ENCODE measurements around the gene PKNOX1.

The PKNOX1 gene

DNA sequence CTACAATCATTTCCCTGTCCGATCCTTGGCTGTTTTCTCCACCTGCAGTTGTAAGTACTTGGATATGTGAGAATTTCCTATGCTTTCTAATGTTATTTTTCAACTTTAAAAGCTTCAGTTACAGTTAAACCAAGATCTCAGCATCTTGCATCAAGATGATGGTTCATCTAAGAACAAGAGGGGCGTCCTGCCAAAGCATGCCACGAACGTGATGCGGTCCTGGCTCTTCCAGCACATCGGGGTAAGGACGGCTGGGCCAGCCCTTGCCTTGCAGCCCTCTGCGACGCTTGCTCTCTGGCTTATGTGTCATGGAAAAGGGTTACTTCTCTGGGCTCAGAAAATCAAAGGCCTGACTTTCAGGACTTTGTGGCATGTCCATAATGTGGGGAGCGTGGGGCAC, 46.8 kb downstream of the PKNOX1 start:
- 91 to 92% methylated on average over 9 to 10 of the region's 10 CpGs for WGBS, 2 experiments (ENCODE audit: insufficient coverage in 2 of 2)
- peaks cover 53% of the 10 kb centered on the region for H3K36me3 ChIP-seq (ENCODE audit: control insufficient read depth, insufficient read depth, low read length)
- H3K27ac ChIP-seq (ENCODE audit: low read depth, low read length, severe bottlenecking) = no peak overlapping the region
- no peak overlapping the region for H3K4me3 ChIP-seq (ENCODE audit: extremely low read depth, insufficient read depth, low read length, poor library complexity, severe bottlenecking)
- H3K9me3 ChIP-seq (ENCODE audit: control insufficient read depth, low read length) = no peaks in the 10 kb centered on the region
- no peaks in the 10 kb centered on the region for H3K4me1 ChIP-seq (ENCODE audit: control insufficient read depth, insufficient read depth, low read length, poor library complexity, severe bottlenecking)

DNA sequence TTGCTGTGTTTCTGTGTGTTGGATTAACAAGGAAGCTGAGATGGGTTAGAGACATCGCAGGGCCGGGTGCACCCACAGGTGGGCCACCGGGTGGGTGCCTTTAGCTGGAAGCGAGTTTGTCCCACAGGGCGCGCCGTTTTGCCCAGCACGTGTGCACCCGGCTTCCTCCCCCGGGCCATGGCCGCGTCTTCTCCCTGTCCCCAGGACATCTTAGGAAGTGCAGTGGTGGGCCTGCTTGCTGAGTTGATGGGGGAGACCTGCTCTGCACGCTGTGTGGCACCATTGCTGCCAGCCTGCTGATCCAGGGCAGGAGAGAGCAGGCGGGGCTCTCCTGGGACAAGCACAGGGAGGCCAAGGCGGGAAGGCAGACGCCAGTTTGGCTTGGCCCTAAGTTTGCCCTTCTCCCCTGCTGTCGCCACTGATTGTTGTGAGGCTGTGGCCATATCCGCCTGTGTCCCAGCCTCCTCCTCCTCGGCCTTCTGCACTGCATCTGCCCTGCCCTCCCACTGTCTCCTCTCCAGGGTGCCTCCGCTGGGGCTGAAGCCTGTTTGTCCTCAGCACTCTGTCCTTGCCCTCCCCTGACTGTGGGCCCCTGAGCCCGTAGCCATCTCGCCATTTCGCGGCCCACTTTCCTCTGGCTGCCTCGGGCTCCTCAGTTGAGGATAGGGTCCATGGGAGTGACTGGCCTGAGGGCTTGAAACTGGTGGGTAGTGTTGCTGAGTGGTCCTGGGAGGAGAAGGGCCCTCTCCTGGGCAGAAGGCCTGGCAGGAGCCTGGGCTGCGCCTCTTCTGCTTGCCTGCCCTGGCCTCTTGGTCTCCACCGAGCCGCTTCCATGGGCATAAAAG, 47.6 kb downstream of the PKNOX1 start:
- Histone ChIP-seq H3K36me3 (ENCODE audit: control insufficient read depth, insufficient read depth, low read length) (peaks cover 56% of the 10 kb centered on the region), H3K27ac (ENCODE audit: low read depth, low read length, severe bottlenecking) (no peak overlapping the region), H3K9me3 (ENCODE audit: control insufficient read depth, low read length) (no peaks in the 10 kb centered on the region), H3K4me3 (ENCODE audit: extremely low read depth, insufficient read depth, low read length, poor library complexity, severe bottlenecking) (no peak overlapping the region), H3K4me1 (ENCODE audit: control insufficient read depth, insufficient read depth, low read length, poor library complexity, severe bottlenecking) (no peaks in the 10 kb centered on the region)
- 92 to 93% methylated on average over 21 to 27 of the region's 28 CpGs for WGBS, 2 experiments (ENCODE audit: insufficient coverage in 2 of 2)

DNA sequence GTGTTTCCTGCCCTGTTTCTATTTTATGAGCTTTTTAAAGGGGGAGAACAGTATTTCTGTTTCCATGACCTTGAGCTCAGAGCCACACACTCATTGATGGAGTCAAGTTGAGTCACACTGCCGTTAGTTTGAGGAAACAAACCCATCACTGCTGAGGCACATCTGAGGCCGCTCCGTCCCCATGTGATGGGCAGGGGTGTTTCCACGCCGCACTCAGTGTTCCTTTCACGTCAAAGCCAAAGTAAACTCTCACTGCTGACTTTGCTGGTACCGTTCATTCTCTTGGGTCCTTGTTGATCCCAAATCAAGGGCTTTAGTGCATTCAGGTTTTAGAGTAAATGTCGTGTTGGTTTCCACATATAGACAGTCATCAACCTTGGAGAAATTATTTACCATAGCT, 48.8 kb downstream of the PKNOX1 start:
- 92 to 99% methylated on average over 7 of the region's 8 CpGs for WGBS, 2 experiments (ENCODE audit: insufficient coverage in 2 of 2)
- Histone ChIP-seq H3K4me3 (ENCODE audit: extremely low read depth, insufficient read depth, low read length, poor library complexity, severe bottlenecking) (no peak overlapping the region), H3K4me1 (ENCODE audit: control insufficient read depth, insufficient read depth, low read length, poor library complexity, severe bottlenecking) (no peaks in the 10 kb centered on the region), H3K27ac (ENCODE audit: low read depth, low read length, severe bottlenecking) (no peak overlapping the region), H3K9me3 (ENCODE audit: control insufficient read depth, low read length) (no peaks in the 10 kb centered on the region), H3K36me3 (ENCODE audit: control insufficient read depth, insufficient read depth, low read length) (peaks cover 52% of the 10 kb centered on the region)

DNA sequence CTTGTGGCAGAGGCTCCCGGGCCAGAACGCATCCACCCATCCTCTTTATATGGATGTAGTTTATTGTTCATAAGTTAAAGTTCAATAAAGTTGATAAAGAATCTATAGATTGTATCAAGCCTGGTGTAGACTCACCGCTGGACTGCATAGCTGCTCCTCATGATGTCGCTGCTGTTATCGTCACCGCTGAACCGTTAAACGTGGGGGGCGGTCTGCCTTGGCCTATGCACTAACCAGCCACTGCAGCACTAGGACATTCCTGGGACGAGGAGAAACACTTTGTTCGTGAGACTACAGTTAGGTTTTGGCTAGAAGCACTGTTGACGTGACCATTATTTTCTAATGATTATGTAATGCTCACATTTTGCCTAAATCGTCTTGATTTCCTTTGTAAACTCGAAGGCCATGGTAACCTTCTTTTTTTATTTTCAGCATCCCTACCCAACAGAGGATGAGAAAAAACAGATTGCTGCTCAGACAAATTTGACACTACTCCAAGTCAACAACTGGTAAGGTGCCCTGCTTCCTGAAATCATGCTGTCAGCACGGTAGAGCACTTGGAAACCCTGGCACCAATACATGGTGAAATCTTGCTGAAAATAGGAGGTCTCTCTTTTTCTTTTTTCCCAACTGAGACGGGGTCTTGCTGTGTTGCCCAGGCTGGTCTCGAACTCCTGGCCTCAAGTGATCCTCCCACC, 50.2 kb downstream of the PKNOX1 start:
- Histone ChIP-seq H3K27ac (ENCODE audit: low read depth, low read length, severe bottlenecking) (no peak overlapping the region), H3K36me3 (ENCODE audit: control insufficient read depth, insufficient read depth, low read length) (peaks cover 63% of the 10 kb centered on the region), H3K4me3 (ENCODE audit: extremely low read depth, insufficient read depth, low read length, poor library complexity, severe bottlenecking) (no peak overlapping the region), H3K4me1 (ENCODE audit: control insufficient read depth, insufficient read depth, low read length, poor library complexity, severe bottlenecking) (no peaks in the 10 kb centered on the region), H3K9me3 (ENCODE audit: control insufficient read depth, low read length) (no peaks in the 10 kb centered on the region)
- 92 to 95% methylated on average over 11 to 12 of the region's 17 CpGs for WGBS, 2 experiments (ENCODE audit: insufficient coverage in 2 of 2)

DNA sequence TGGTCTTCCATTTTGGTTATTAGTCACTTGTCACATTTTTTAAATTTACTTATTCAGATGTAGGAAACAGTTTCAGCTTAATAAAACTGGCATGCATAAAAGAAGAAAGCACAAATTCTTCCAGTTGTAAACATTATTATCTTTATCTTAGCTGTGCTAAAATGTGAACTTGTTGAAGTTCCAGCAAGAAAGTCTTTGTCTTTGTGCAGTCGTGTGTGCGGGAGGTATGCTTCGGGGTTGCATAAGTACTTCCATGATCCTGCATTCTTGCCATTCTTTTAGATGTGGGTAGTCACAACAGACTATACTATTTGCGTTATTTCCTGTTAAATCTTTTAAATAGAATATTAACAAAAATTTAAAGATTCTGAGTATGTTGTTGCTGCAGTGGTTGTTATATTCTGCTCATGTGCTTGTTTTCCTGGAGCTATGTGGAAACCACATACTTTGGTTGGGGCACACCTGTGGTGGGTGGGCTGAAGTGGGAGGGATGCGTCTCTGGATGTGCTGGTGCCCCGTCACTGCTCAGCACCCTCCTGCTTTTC, 51.3 kb downstream of the PKNOX1 start:
- H3K36me3 ChIP-seq (ENCODE audit: control insufficient read depth, insufficient read depth, low read length) = peaks cover 64% of the 10 kb centered on the region
- H3K4me3 ChIP-seq (ENCODE audit: extremely low read depth, insufficient read depth, low read length, poor library complexity, severe bottlenecking) = no peak overlapping the region
- peak overlapping the region; percentile 57 for H3K27ac ChIP-seq (ENCODE audit: low read depth, low read length, severe bottlenecking)
- WGBS, 2 experiments (ENCODE audit: insufficient coverage in 2 of 2) = no CpG with 5 or more reads among the region's 6 CpGs
- no peaks in the 10 kb centered on the region for H3K4me1 ChIP-seq (ENCODE audit: control insufficient read depth, insufficient read depth, low read length, poor library complexity, severe bottlenecking)
- no peaks in the 10 kb centered on the region for H3K9me3 ChIP-seq (ENCODE audit: control insufficient read depth, low read length)

DNA sequence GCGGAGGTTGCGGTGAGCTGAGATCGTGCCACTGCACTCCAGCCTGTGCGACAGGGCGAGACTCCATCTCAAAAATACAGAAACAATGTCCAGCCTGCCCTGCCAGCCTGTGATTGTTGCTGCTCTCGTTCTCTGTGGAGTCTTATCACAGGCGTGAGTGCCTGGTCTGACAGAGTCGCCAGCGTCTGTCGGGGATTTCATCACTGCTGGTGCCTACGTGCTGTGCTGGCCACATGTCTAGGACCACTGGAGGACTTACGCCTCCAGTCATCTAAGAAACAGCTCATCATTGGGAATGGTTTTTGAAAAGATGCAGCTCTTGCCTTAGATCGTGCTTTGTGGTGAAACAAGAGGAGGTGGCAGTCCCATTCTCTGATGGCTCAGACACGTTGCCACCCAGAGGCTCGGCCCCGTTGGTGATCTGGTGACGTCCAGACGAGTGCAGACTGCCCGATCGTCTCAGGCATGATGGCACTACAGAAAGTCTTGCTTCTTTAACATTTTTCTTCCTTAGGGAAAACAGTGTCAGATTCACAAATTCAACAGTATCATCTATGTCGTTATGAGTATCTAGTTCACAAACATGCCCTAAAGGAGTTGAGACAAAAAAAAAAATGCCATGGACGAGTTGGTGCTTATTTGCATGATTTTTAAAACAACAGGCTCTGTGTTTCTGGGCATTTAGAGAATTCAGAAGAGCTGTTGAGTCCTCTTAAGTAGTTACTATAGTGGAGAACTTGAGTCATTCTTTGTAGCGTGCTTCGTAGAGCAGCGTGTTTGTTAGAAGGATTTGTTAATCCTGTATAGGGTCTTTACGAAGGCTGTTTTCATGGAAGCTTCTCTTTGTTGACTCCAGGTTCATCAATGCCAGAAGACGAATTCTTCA, 53.7 kb downstream of the PKNOX1 start:
- H3K4me1 ChIP-seq (ENCODE audit: control insufficient read depth, insufficient read depth, low read length, poor library complexity, severe bottlenecking) = no peaks in the 10 kb centered on the region
- no peaks in the 10 kb centered on the region for H3K9me3 ChIP-seq (ENCODE audit: control insufficient read depth, low read length)
- peaks cover 64% of the 10 kb centered on the region for H3K36me3 ChIP-seq (ENCODE audit: control insufficient read depth, insufficient read depth, low read length)
- H3K4me3 ChIP-seq (ENCODE audit: extremely low read depth, insufficient read depth, low read length, poor library complexity, severe bottlenecking) = no peak overlapping the region
- H3K27ac ChIP-seq (ENCODE audit: low read depth, low read length, severe bottlenecking) = no peak overlapping the region
- WGBS, 2 experiments (ENCODE audit: insufficient coverage in 2 of 2) = 89 to 93% methylated on average over 24 of the region's 27 CpGs

DNA sequence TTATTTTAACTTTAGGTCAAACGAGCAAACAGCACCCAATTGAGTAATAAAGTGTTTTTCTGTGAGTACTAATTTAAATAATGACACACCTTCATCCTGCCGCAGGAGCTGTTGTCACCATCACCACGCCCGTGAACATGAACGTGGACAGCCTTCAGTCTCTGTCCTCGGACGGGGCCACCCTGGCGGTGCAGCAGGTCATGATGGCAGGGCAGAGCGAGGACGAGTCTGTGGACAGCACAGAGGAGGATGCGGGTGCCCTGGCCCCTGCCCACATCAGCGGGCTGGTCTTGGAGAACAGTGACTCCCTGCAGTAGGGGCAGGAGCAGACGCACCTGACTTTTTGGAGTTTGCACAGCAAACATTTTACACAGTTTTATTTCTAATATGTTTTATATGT, 55.4 kb downstream of the PKNOX1 start:
- 96 to 98% methylated on average over 6 to 10 of the region's 13 CpGs for WGBS, 2 experiments (ENCODE audit: insufficient coverage in 2 of 2)
- Histone ChIP-seq H3K9me3 (ENCODE audit: control insufficient read depth, low read length) (no peaks in the 10 kb centered on the region), H3K4me3 (ENCODE audit: extremely low read depth, insufficient read depth, low read length, poor library complexity, severe bottlenecking) (no peak overlapping the region), H3K36me3 (ENCODE audit: control insufficient read depth, insufficient read depth, low read length) (peaks cover 56% of the 10 kb centered on the region), H3K4me1 (ENCODE audit: control insufficient read depth, insufficient read depth, low read length, poor library complexity, severe bottlenecking) (no peaks in the 10 kb centered on the region), H3K27ac (ENCODE audit: low read depth, low read length, severe bottlenecking) (no peak overlapping the region)

DNA sequence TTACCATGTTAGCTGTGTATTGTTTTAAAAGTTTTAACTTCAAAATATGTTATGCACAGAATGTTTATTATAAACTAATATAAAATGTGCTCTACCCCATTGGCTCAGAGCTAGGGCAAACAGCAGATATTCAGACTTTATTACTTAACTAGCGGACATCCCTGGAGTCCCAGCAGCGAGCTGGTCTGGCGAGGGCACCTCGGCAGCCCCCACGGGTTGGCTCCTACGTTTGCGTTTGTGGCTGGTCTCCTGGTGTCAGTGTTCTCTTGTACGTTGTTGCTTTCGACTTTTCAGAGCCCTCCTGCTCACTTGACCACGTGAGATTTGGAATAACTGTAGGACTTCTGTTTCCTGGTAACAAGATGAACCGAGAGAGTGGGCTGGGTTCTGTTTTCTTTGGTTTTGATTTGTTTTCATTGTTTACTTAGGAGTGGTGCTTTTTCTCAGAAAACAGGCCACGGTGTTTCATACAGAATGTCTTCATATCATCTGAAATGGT, 56.8 kb downstream of the PKNOX1 start:
- WGBS, 2 experiments (ENCODE audit: insufficient coverage in 2 of 2) = 92 to 97% methylated on average over 10 to 12 of the region's 12 CpGs
- H3K27ac ChIP-seq (ENCODE audit: low read depth, low read length, severe bottlenecking) = no peak overlapping the region
- no peaks in the 10 kb centered on the region for H3K4me1 ChIP-seq (ENCODE audit: control insufficient read depth, insufficient read depth, low read length, poor library complexity, severe bottlenecking)
- peaks cover 50% of the 10 kb centered on the region for H3K36me3 ChIP-seq (ENCODE audit: control insufficient read depth, insufficient read depth, low read length)
- H3K9me3 ChIP-seq (ENCODE audit: control insufficient read depth, low read length) = no peaks in the 10 kb centered on the region
- no peak overlapping the region for H3K4me3 ChIP-seq (ENCODE audit: extremely low read depth, insufficient read depth, low read length, poor library complexity, severe bottlenecking)

DNA sequence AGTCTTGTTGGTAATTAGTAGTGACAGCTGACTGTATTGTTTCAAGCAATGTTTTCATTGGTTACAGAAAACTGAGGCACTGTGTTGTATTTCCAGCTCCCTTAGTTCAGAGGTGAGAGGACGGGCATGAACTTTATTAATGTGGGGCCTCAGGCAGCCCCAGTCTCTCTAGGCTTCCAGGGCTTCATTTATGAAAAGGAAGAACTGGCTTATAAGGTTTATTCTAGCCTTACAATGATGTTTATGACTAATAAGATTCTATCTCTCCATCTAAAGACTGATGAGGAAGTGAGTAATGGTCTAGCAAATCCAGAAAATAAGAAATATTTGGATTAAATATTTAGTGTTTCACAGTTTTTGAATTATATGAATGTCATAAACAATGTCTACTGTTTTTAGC, 59.7 kb downstream of the PKNOX1 start:
- Histone ChIP-seq H3K27ac (ENCODE audit: low read depth, low read length, severe bottlenecking) (no peak overlapping the region), H3K4me1 (ENCODE audit: control insufficient read depth, insufficient read depth, low read length, poor library complexity, severe bottlenecking) (no peaks in the 10 kb centered on the region), H3K36me3 (ENCODE audit: control insufficient read depth, insufficient read depth, low read length) (peaks cover 32% of the 10 kb centered on the region), H3K4me3 (ENCODE audit: extremely low read depth, insufficient read depth, low read length, poor library complexity, severe bottlenecking) (no peak overlapping the region), H3K9me3 (ENCODE audit: control insufficient read depth, low read length) (no peaks in the 10 kb centered on the region)
- WGBS, 2 experiments (ENCODE audit: insufficient coverage in 2 of 2) = 100% methylated on average over 1 of the region's 1 CpG; no CpG with 5 or more reads in 1 of the 2 experiments

DNA sequence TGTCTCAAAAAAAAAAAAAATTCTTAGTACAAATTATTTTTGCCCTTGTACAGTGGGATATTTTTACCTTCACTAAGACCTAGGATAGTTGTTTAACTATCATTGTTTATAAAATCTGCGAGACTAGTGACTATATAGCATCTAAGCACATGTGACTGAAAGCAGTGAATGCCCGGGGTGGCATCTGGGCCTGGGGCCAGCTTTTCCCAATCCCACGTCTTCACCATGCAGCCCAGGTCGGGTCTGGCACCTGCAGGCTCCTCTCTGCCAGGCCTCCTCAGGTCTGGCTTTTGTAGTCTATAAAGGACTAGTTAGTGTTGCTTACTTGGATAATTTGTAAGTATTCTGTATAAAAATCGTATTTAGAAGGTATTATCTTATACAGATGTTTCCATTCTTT, 60.5 kb downstream of the PKNOX1 start:
- Histone ChIP-seq H3K27ac (ENCODE audit: low read depth, low read length, severe bottlenecking) (no peak overlapping the region), H3K9me3 (ENCODE audit: control insufficient read depth, low read length) (no peaks in the 10 kb centered on the region), H3K4me3 (ENCODE audit: extremely low read depth, insufficient read depth, low read length, poor library complexity, severe bottlenecking) (no peak overlapping the region), H3K4me1 (ENCODE audit: control insufficient read depth, insufficient read depth, low read length, poor library complexity, severe bottlenecking) (no peaks in the 10 kb centered on the region), H3K36me3 (ENCODE audit: control insufficient read depth, insufficient read depth, low read length) (peaks cover 26% of the 10 kb centered on the region)
- 92 to 96% methylated on average over 3 to 4 of the region's 5 CpGs for WGBS, 2 experiments (ENCODE audit: insufficient coverage in 2 of 2)

Measured in mesodermal cell (in vitro differentiated cells).